ENCODE results near the gene SCN4B. TPM values are rescaled to one million over a fixed set of nuclear protein-coding genes. Genes with fewer than 3 reads are reported as not detected.
A peak's percentile ranks its signal among the peaks of the same experiment; 100 is the strongest.
"Not testable (repeated sequence)": the region's sequence is repeated elsewhere in the genome, so short reads cannot be mapped to it uniquely, and the experiment has no call there.

The SCN4B gene
- polyA plus RNA-seq, 1 experiment, result 0.43 TPM

DNA sequence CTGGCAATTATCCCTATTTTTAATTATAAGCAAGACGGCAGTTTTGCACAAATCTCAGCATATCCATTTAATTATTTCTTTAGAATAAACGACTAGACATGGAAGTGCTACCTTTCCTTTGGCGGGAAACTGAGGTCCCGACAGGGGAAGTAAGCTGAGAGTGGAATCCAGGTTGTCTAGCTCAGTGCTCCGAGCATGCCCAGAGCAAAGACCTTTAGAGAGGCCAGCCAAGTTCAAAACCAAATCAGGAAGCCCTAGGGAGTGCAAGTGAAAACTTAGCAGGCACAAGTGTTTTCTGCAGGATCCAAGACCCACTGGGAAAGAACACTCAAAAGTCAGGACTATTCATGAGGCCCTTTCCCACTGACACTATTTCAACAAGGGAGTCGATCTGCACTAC lies 46.5 kb upstream of the SCN4B start:
- Histone ChIP-seq H3K4me3 (ENCODE audit: low read depth, low read length) (no peak overlapping the region), H3K27me3 (ENCODE audit: control insufficient read depth, insufficient read depth, low read length) (peaks cover 8% of the 10 kb centered on the region), H3K36me3 (ENCODE audit: control insufficient read depth, insufficient read depth, low read length) (no peaks in the 10 kb centered on the region)
- TF ChIP-seq, protein P1, sequence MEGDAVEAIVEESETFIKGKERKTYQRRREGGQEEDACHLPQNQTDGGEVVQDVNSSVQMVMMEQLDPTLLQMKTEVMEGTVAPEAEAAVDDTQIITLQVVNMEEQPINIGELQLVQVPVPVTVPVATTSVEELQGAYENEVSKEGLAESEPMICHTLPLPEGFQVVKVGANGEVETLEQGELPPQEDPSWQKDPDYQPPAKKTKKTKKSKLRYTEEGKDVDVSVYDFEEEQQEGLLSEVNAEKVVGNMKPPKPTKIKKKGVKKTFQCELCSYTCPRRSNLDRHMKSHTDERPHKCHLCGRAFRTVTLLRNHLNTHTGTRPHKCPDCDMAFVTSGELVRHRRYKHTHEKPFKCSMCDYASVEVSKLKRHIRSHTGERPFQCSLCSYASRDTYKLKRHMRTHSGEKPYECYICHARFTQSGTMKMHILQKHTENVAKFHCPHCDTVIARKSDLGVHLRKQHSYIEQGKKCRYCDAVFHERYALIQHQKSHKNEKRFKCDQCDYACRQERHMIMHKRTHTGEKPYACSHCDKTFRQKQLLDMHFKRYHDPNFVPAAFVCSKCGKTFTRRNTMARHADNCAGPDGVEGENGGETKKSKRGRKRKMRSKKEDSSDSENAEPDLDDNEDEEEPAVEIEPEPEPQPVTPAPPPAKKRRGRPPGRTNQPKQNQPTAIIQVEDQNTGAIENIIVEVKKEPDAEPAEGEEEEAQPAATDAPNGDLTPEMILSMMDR (IDR thresholded peaks at IDR 0.05; ENCODE audit: insufficient read depth, low read depth, low read length), result no peak
- ChIA-PET CTCF (interaction anchor here (0.9 to 1.8 kb wide), 13 partner anchors 11 to 289 kb away, joined by 3 to 11 read pairs (median 5); no protein-coding TSS in a partner anchor), POLR2A (no interaction called here)
- DNase-seq (ENCODE audit: low read depth), result no peak

DNA sequence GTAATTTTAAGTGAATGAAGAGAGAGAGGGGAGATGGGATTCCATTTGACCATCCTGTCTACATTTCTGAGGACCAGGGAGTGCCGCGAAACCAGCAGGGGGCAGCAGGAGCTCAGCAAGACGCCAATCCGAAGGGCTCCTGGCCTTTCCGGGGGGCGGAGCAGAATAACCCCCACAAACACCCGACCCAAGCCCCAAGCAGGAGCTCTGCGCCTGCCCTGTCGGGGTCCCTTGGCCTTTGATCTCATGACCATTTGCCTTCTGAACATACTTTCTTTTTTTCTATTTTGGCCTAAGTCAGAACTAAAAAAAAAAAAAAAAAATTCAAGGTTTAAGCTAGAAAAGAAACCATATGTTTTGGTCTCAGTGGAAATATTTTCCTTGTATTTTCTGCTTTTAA lies 45.7 kb upstream of the SCN4B start:
- Histone ChIP-seq H3K36me3 (ENCODE audit: control insufficient read depth, insufficient read depth, low read length) (no peaks in the 10 kb centered on the region), H3K4me3 (ENCODE audit: low read depth, low read length) (no peak overlapping the region), H3K27me3 (ENCODE audit: control insufficient read depth, insufficient read depth, low read length) (peaks cover 8% of the 10 kb centered on the region)
- POLR2A ChIA-PET, result no interaction called here
- no peak for DNase-seq (ENCODE audit: low read depth)
- CTCF ChIA-PET, result interaction anchor here (0.7 to 1.8 kb wide), 31 partner anchors 9 to 290 kb away, joined by 3 to 13 read pairs (median 4); no protein-coding TSS in a partner anchor
- TF ChIP-seq, protein P1 (IDR thresholded peaks at IDR 0.05; ENCODE audit: insufficient read depth, low read depth, low read length), result peak; percentile 91

DNA sequence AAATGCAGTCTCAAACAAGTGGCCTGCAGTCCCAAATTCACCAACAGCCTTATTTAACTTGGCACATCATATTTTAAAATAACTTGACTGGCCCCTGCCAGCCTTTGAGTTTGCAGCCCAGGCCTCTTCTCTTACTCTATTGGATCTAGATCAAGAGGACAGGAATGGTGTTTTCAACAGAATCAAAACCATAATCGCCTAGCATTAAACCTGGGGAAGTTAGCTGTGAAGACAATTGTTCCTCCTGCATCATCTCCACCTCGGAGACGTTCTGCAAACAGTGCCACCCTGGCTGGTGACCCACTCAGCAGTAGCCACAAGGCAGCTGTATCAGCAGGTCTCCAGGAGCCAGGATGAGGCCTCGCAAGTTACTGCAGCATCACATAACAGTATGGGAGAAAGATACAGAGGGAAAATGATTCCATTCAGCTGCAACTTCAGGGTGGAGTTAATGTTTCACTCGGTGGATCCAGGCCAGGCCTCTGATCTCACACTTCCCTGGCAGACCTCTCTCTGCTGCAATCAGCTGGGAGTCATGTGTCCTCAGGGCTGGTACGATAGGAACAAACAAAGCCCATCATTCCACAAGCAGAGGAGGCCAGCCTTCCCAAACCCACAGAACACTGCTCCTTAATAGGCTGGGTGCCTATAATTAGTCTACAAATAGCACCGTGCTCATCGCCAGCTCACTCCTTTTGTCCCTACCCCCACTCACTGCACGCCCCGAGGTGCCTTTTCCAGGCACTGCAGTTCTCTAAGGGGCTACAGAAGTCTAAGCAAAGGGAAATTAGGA lies 42.4 kb upstream of the SCN4B start:
- ChIA-PET CTCF (interaction anchor here (0.6 to 2.7 kb wide), 5 partner anchors 23 to 167 kb away, joined by 3 to 12 read pairs (median 3); no protein-coding TSS in a partner anchor), POLR2A (no interaction called here)
- Histone ChIP-seq H3K27me3 (ENCODE audit: control insufficient read depth, insufficient read depth, low read length) (peaks cover 2% of the 10 kb centered on the region; the same call in 1 of the 2 replicates), H3K4me3 (ENCODE audit: low read depth, low read length) (no peak overlapping the region), H3K36me3 (ENCODE audit: control insufficient read depth, insufficient read depth, low read length) (no peaks in the 10 kb centered on the region)
- TF ChIP-seq, protein P1 (IDR thresholded peaks at IDR 0.05; ENCODE audit: insufficient read depth, low read depth, low read length), result no peak
- DNase-seq (ENCODE audit: low read depth), result peak; percentile 14

DNA sequence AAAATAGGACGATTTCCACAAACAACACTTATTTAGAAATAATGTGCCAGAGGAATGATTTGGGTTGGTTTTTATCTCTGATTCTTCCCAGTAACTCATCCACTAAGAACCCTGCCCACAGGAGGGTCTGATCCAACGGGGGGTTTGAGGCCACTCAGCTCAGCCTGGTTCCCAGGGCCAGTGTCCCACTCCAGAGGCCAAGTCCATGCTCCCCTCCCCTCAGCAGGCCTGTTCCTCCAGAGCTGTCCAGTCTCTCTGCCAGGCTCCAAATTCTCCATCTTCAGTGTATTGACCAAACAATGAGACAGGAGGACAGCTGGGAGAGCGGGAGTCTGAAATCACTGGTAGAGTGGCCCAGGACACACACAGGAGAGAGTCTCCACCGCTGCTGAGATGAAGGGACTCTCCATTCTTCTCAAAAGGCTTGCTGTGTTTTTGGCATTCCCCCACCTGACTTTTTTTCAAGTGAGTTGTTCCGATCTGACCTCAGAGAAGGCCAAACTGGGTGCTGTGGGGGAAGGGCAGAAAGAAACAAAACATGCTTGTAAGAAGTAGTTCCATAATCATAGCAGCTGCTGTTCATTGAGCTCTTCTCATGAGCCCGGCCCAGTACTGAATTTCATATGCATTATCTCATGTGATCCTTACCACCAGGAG lies 41.4 kb upstream of the SCN4B start:
- no peak for DNase-seq (ENCODE audit: low read depth)
- POLR2A ChIA-PET, result no interaction called here
- H3K36me3 ChIP-seq (ENCODE audit: control insufficient read depth, insufficient read depth, low read length), result no peaks in the 10 kb centered on the region
- peaks cover 2% of the 10 kb centered on the region; the same call in 1 of the 2 replicates for H3K27me3 ChIP-seq (ENCODE audit: control insufficient read depth, insufficient read depth, low read length)
- no peak overlapping the region for H3K4me3 ChIP-seq (ENCODE audit: low read depth, low read length)
- CTCF ChIA-PET, result interaction anchor here (0.7 to 2.7 kb wide), 4 partner anchors 20 to 49 kb away, joined by 3 to 12 read pairs (median 3); no protein-coding TSS in a partner anchor
- TF ChIP-seq, protein P1 (IDR thresholded peaks at IDR 0.05; ENCODE audit: insufficient read depth, low read depth, low read length), result no peak

DNA sequence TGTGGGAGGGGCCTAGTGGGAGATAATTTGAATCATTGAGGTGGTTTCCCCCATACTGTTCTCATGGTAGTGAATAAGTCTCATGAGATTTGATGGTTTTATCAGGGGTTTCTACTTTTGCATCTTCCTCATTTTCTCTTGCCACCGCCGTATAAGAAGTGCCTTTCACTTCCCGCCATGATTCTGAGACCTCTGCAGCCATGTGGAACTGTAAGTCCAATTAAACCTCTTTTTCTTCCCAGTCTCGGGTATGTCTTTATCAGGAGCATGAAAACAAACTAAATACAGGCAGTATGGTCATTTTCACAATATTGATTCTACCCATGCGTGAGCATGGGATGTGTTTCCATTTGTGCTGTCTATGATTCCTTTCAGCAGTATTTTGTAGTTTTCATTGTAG lies 40.2 kb upstream of the SCN4B start:
- H3K27me3 ChIP-seq (ENCODE audit: control insufficient read depth, insufficient read depth, low read length); H3K36me3 ChIP-seq (ENCODE audit: control insufficient read depth, insufficient read depth, low read length); POLR2A ChIA-PET; H3K4me3 ChIP-seq (ENCODE audit: low read depth, low read length); DNase-seq (ENCODE audit: low read depth): not testable (repeated sequence)
- CTCF ChIA-PET, result interaction anchor here (2.7 kb wide), 1 partner anchor 21 kb away, joined by 12 read pairs; no protein-coding TSS in a partner anchor

DNA sequence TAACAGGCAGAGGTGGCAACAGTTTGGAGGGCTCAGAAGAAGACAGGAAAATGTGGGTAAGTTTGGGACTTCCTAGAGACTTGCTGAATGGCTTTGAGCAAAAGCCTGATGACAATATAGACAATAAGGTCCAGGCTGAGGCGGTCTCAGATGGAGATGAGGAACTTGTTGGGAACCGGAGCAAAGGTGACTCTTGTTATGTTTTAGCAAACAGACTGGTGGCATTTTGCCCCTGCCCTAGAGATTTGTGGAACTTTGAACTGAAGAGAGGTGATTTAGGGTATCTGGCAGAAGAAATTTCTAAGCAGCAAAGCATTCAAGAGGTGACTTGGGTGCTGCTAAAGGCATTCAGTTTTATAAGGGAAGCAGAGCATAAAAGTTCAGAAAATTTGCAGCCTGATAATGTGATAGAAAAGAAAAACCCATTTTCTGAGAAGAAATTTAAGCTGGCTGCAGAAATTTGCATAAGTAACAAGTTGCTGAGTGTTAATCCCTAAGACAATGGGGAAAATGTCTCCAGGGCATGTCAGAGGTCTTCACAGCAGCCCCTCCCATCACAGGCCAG lies 38.4 kb upstream of the SCN4B start:
- POLR2A ChIA-PET; H3K4me3 ChIP-seq (ENCODE audit: low read depth, low read length); CTCF ChIA-PET; H3K36me3 ChIP-seq (ENCODE audit: control insufficient read depth, insufficient read depth, low read length); H3K27me3 ChIP-seq (ENCODE audit: control insufficient read depth, insufficient read depth, low read length); DNase-seq (ENCODE audit: low read depth): not testable (repeated sequence)
